B cell (primary cell): ENCODE data around the gene CCDC194. TPM values are rescaled to one million over a fixed set of nuclear protein-coding genes. Genes with fewer than 3 reads are reported as not detected.

Source experiments
- ATAC-seq: fragments of 200-7000 bp; cut with Tn5 transposase; one replicate; pipeline ENCODE4 v1.10.0; 2021; ENCODE audit warnings: low read depth, mild to moderate bottlenecking, moderate number of reproducible peaks, moderate library complexity
- CTCF ChIA-PET: fragments of 350-600 bp; sonication (Branson Sonifier 250); formaldehyde crosslinking; loops from one replicate; lab custom pipeline; 2021; ENCODE audit warnings: antibody characterized with exemption, inconsistent platforms; lab: Charles Lee
- POLR2A ChIA-PET: fragments of 350-600 bp; sonication (Branson Sonifier 250); formaldehyde crosslinking; loops from one replicate; lab custom pipeline; 2021; ENCODE audit warnings: antibody characterized with exemption; lab: Charles Lee
- DNase-seq: peaks from one replicate; pipeline ENCODE4 v3.0.0; 2013
- H2AFZ ChIP-seq: 2 replicates; pipeline ENCODE4 v1.6.1; 2012; ENCODE audit warnings: mild to moderate bottlenecking, low read depth, low read length; ENCODE audit not compliant: insufficient read depth, poor library complexity, severe bottlenecking
- H3K27ac ChIP-seq, 2 donors: 1 replicate in 1 of 2; 2 replicates in 1 of 2; pipeline ENCODE4 v1.5.1; 2012 to 2013; ENCODE audit warnings: low read length in 2 of 2, mild to moderate bottlenecking in 2 of 2, moderate library complexity in 1 of 2
- H3K27me3 ChIP-seq, 4 experiments: fragments of 200-600 bp in 1 of 4; sonication (generic) in 1 of 4; replicated peaks in 1 of 4; 1 replicate in 2 of 4; 2 replicates in 2 of 4; pipeline versions ENCODE4 v1.6.1 to v1.7.0; 2013 to 2016; ENCODE audit warnings: low read length in 3 of 4, mild to moderate bottlenecking in 2 of 4, mixed read lengths in 1 of 4, moderate library complexity in 1 of 4; ENCODE audit not compliant: insufficient read depth in 4 of 4, control insufficient read depth in 3 of 4; ENCODE audit errors: control extremely low read depth in 1 of 4
- H3K36me3 ChIP-seq, 2 experiments: replicated peaks in 1 of 2; 1 replicate in 1 of 2; 2 replicates in 1 of 2; pipeline versions ENCODE4 v1.6.1 to v1.7.1; 2013; ENCODE audit warnings: low read length in 1 of 2; ENCODE audit not compliant: insufficient read depth in 2 of 2, control insufficient read depth in 1 of 2; ENCODE audit errors: control extremely low read depth in 1 of 2, extremely low read depth in 1 of 2
- H3K4me1 ChIP-seq, 2 donors: fragments of 200-600 bp in 1 of 2; sonication (generic) in 1 of 2; 1 replicate in 1 of 2; 2 replicates in 1 of 2; pipeline versions ENCODE4 v1.5.1 to v1.6.1; 2013 to 2017; ENCODE audit warnings: low read length in 2 of 2; ENCODE audit not compliant: control insufficient read depth in 2 of 2, insufficient read depth in 2 of 2
- H3K4me2 ChIP-seq: replicated peaks from 2 replicates; pipeline ENCODE3; 2012; ENCODE audit warnings: mild to moderate bottlenecking, low read depth, low read length; ENCODE audit not compliant: poor library complexity, severe bottlenecking
- H3K4me3 ChIP-seq, 5 experiments: fragments of 200-600 bp in 1 of 5; sonication (generic) in 1 of 5; 1 replicate in 3 of 5; 2 replicates in 2 of 5; pipeline versions ENCODE4 v1.5.1 to v1.7.0; 2011 to 2016; ENCODE audit warnings: low read length in 4 of 5, mild to moderate bottlenecking in 4 of 5, low read depth in 2 of 5, control low read depth in 1 of 5, moderate library complexity in 1 of 5; ENCODE audit not compliant: insufficient read depth in 1 of 5; ENCODE audit errors: control extremely low read depth in 1 of 5, extremely low read depth in 1 of 5
- H3K79me2 ChIP-seq: fragments of 200-600 bp; sonication (generic); one replicate; pipeline ENCODE4 v1.6.0; 2016; ENCODE audit warnings: low read length; ENCODE audit not compliant: control insufficient read depth, insufficient read depth
- H3K9ac ChIP-seq: fragments of 200-600 bp; sonication (generic); 2 replicates; pipeline ENCODE4 v1.6.1; 2017; ENCODE audit warnings: mild to moderate bottlenecking, low read length, moderate library complexity
- H3K9me3 ChIP-seq, 3 donors: one replicate each; pipeline versions ENCODE4 v1.6.1 to v1.7.1; 2013; ENCODE audit warnings: low read length in 2 of 3; ENCODE audit not compliant: control insufficient read depth in 2 of 3, insufficient read depth in 1 of 3; ENCODE audit errors: control extremely low read depth in 1 of 3
- H4K20me1 ChIP-seq: 2 replicates; pipeline ENCODE4 v1.6.0; 2012; ENCODE audit warnings: mild to moderate bottlenecking, low read length; ENCODE audit not compliant: insufficient read depth, control insufficient read depth, poor library complexity, severe bottlenecking
- H3K27ac Mint-ChIP-seq: one replicate; pipeline ENCODE4 v1.8.0; 2021; ENCODE audit warnings: mixed read lengths
- H3K27me3 Mint-ChIP-seq: one replicate; pipeline ENCODE4 v1.8.0; 2021; ENCODE audit warnings: mixed read lengths
- H3K4me1 Mint-ChIP-seq: one replicate; pipeline ENCODE4 v1.8.0; 2021; ENCODE audit warnings: mixed read lengths
- H3K4me3 Mint-ChIP-seq: one replicate; pipeline ENCODE4 v1.8.0; 2021; ENCODE audit warnings: mixed read lengths
- H3K9me3 Mint-ChIP-seq: one replicate; pipeline ENCODE4 v1.8.0; 2022; ENCODE audit warnings: mixed read lengths; ENCODE audit not compliant: insufficient read depth
- EZH2 ChIP-seq: IDR thresholded peaks from 2 replicates; pipeline ENCODE4 v1.6.1; 2012; ENCODE audit warnings: borderline replicate concordance, low read depth, mild to moderate bottlenecking, moderate library complexity, low read length; ENCODE audit not compliant: insufficient read depth, poor library complexity, severe bottlenecking
- WGBS: methylation state at CpG from one replicate; pipeline ENCODE4 v1.1.5; 2013; ENCODE audit warnings: missing lambda C conversion rate; ENCODE audit not compliant: insufficient coverage; 5-methylcytosine and 5-hydroxymethylcytosine counted together
- intact Hi-C: fragments of 100-400 bp; cut with micrococcal nuclease; formaldehyde crosslinking; loops from one replicate; pipeline ENCODE4 v1.10.0; 2022
- polyA plus RNA-seq: library from polyadenylated mRNA; depleted of rRNA; stranded (reverse); fragments of >200 nt; gene quantifications from 2 replicates; pipeline ENCODE4 v1.2.3, GENCODE V29; 2012
- total RNA-seq, 2 donors: library from RNA; stranded (reverse); fragments of 120-200 nt in 1 of 2; gene quantifications; 1 replicate in 1 of 2; 2 replicates in 1 of 2; pipeline versions ENCODE4 v1.2.3 to v1.2.4, GENCODE V29; 2013 to 2022
- TF ChIP-seq, protein P1 (sequence below): fragments of 200-600 bp; IDR thresholded peaks from one replicate; pipeline ENCODE4 v1.8.0; 2022; ENCODE audit warnings: antibody characterized with exemption, mild to moderate bottlenecking

CCDC194 gene
- total and polyA plus RNA-seq, 2 donors (not counting 1 experiment from before 2014, with no cell fraction given), result 1.4 to 3.4 TPM

DNA sequence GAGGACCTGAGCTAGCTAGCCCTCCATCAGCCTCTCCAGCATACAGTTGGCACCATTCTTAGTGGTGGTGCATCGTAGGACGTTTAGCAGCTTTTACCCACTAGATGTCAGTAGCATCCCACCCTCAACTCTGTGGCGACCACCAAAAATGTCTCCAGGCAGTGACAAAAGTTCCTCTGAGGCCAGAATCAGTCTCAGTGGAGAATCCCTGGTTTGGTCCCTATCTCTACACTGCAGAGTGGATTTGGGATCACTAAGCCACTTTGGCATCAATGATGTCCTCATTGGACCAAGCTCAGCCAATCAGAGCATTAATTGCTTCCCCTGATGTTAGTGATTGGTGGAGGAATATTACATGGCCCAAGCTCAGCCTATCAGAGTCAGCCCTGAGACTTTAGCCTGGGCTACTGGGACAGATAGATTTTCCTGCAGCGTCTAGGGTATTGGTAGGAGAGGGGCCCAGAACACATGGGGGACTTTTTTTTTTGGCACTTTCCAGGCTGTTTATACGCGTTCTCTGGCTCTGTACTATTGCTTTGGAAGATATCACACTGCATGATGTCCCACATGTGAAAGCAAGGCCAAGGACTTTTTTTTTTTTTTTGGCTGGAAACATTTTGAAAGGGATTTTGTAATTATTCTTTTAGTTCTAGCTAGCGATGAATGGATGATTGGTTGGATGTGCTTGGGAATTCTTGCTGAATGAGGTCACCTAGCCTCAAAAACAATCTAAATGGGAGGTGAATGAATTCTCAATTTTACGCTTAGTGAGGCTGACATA lies 47.4 kb upstream of the CCDC194 start:
- Histone ChIP-seq H3K27ac (no peak overlapping the region), H3K4me3 (no peak overlapping the region), H4K20me1 (no peaks in the 10 kb centered on the region), H3K9me3 (peaks cover 0 to 7% (median 1%) of the 10 kb centered on the region in 3 donors), H3K36me3 (no peaks in the 10 kb centered on the region), H3K4me1 (no peaks in the 10 kb centered on the region), H2AFZ (no peak overlapping the region), H3K79me2 (no peaks in the 10 kb centered on the region), H3K9ac (no peak overlapping the region), H3K4me2 (no peak overlapping the region), H3K27me3 (no peaks in the 10 kb centered on the region)
- peaks cover 2% of the 10 kb centered on the region for H3K9me3 Mint-ChIP-seq
- H3K4me1 Mint-ChIP-seq, result no peaks in the 10 kb centered on the region
- WGBS, result 66% methylated on average over 6 of the region's 8 CpGs
- no peak for TF ChIP-seq EZH2
- TF ChIP-seq, protein P1, sequence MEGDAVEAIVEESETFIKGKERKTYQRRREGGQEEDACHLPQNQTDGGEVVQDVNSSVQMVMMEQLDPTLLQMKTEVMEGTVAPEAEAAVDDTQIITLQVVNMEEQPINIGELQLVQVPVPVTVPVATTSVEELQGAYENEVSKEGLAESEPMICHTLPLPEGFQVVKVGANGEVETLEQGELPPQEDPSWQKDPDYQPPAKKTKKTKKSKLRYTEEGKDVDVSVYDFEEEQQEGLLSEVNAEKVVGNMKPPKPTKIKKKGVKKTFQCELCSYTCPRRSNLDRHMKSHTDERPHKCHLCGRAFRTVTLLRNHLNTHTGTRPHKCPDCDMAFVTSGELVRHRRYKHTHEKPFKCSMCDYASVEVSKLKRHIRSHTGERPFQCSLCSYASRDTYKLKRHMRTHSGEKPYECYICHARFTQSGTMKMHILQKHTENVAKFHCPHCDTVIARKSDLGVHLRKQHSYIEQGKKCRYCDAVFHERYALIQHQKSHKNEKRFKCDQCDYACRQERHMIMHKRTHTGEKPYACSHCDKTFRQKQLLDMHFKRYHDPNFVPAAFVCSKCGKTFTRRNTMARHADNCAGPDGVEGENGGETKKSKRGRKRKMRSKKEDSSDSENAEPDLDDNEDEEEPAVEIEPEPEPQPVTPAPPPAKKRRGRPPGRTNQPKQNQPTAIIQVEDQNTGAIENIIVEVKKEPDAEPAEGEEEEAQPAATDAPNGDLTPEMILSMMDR, result peak; percentile 18
- ChIA-PET POLR2A (interaction anchor here (0.6 kb wide), 2 partner anchors 172 to 338 kb away, joined by 3 to 6 read pairs; no protein-coding TSS in a partner anchor), CTCF (interaction anchor here (0.6 to 1.5 kb wide), 11 partner anchors 11 to 1321 kb away, joined by 3 to 6 read pairs (median 3); partner anchors contain the start of gene CCDC124)
- H3K27me3 Mint-ChIP-seq, result no peaks in the 10 kb centered on the region
- intact Hi-C loops, result loop anchor here (10.0 kb wide), 1 partner anchor 413 kb away; the partner anchor contains the start of gene RPL18A
- DNase-seq (peak; percentile 48), ATAC-seq (peak; percentile 31)
- no peak overlapping the region for H3K4me3 Mint-ChIP-seq
- no peak overlapping the region for H3K27ac Mint-ChIP-seq

DNA sequence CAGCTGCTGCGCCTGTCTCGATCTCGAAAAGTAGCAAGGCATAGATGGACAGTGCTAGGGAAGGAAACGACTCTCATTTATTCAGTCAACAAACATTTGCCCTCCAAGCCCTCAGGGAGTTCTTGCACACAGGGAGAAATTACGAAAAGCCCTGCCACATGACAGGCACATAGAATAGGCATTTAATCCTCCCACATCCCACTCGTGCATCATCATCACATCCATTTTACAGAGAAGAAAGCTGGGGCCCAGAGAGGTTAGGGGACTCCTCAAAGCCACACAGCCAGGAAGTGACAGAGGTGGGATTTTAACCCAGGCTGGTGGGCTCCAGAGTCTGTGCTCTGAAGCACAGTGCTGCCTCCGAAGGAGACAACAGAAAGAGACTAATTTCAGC lies 42.9 kb upstream of the CCDC194 start:
- H3K4me3 Mint-ChIP-seq, result no peak overlapping the region
- H4K20me1 ChIP-seq, result no peaks in the 10 kb centered on the region
- H3K27me3 Mint-ChIP-seq, result no peaks in the 10 kb centered on the region
- intact Hi-C loops, result no loop called here
- DNase-seq (no peak), ATAC-seq (no peak)
- no peak overlapping the region for H3K4me2 ChIP-seq
- H3K4me1 ChIP-seq, result no peaks in the 10 kb centered on the region
- CTCF ChIA-PET, result interaction anchor here (1.0 kb wide), 1 partner anchor 10 kb away, joined by 3 read pairs; no protein-coding TSS in a partner anchor
- TF ChIP-seq EZH2, result no peak
- TF ChIP-seq, protein P1, result no peak
- H3K27ac ChIP-seq, result no peak overlapping the region
- H3K9me3 ChIP-seq, result peaks cover 0 to 12% (median 1%) of the 10 kb centered on the region in 3 donors
- POLR2A ChIA-PET, result no interaction called here
- WGBS, result 95% methylated on average over 4 of the region's 7 CpGs
- no peaks in the 10 kb centered on the region for H3K36me3 ChIP-seq
- H3K4me3 ChIP-seq, result no peak overlapping the region
- H3K27me3 ChIP-seq, result no peaks in the 10 kb centered on the region
- H3K9me3 Mint-ChIP-seq, result peaks cover 2% of the 10 kb centered on the region
- H3K4me1 Mint-ChIP-seq, result no peaks in the 10 kb centered on the region
- no peak overlapping the region for H2AFZ ChIP-seq
- no peak overlapping the region for H3K27ac Mint-ChIP-seq
- no peaks in the 10 kb centered on the region for H3K79me2 ChIP-seq
- H3K9ac ChIP-seq, result no peak overlapping the region
